ENCODE measurements around the gene EYA2. TPM values are rescaled to one million over a fixed set of nuclear protein-coding genes. Genes with fewer than 3 reads are reported as not detected.
A peak's percentile ranks its signal among the peaks of the same experiment; 100 is the strongest.

Gene EYA2
- total and polyA plus RNA-seq, 2 donors (not counting 1 experiment from before 2014, with no cell fraction given): 1.1 to 2.8 TPM

- DNase-seq: no peak
- Mint-ChIP-seq H3K4me3 (no peak overlapping the region), H3K4me1 (peaks cover 10% of the 10 kb centered on the region), H3K27me3 (peaks cover 29% of the 10 kb centered on the region), H3K9me3 (ENCODE audit: insufficient read depth) (no peaks in the 10 kb centered on the region), H3K27ac (no peak overlapping the region)
- H4K20me1 ChIP-seq (ENCODE audit: control insufficient read depth, insufficient read depth, low read length, poor library complexity, severe bottlenecking): no peaks in the 10 kb centered on the region
- H3K36me3 ChIP-seq (replicated peaks in 1 of 2; ENCODE audit: control extremely low read depth in 1 of 2, control insufficient read depth in 1 of 2, extremely low read depth in 1 of 2, insufficient read depth in 2 of 2, low read length in 1 of 2): no peaks in the 10 kb centered on the region
- no peak for TF ChIP-seq EZH2 (IDR thresholded peaks at IDR 0.05; ENCODE audit: borderline replicate concordance, insufficient read depth, low read depth, low read length, poor library complexity, severe bottlenecking)
- TF ChIP-seq CTCF (IDR thresholded peaks at IDR 0.05): no peak
- H3K4me1 ChIP-seq (ENCODE audit: control insufficient read depth in 2 of 2, insufficient read depth in 2 of 2, low read length in 2 of 2): peaks cover 0 to 3% of the 10 kb centered on the region in 2 donors
- intact Hi-C loops (cut with micrococcal nuclease): no loop called here
- H3K79me2 ChIP-seq (ENCODE audit: control insufficient read depth, insufficient read depth, low read length): no peaks in the 10 kb centered on the region
- H3K4me3 ChIP-seq (ENCODE audit: control extremely low read depth in 1 of 5, extremely low read depth in 1 of 5, insufficient read depth in 1 of 5, low read depth in 2 of 5, low read length in 4 of 5): no peak overlapping the region
- H3K27me3 ChIP-seq (replicated peaks in 1 of 4; ENCODE audit: control extremely low read depth in 1 of 4, control insufficient read depth in 3 of 4, insufficient read depth in 4 of 4, low read length in 3 of 4): peaks cover 0 to 5% (median 0%) of the 10 kb centered on the region in 4 experiments
- ChIA-PET POLR2A (no interaction called here), CTCF (no interaction called here)
- H2AFZ ChIP-seq (ENCODE audit: insufficient read depth, low read depth, low read length, poor library complexity, severe bottlenecking): no peak overlapping the region
- H3K27ac ChIP-seq (ENCODE audit: low read length in 2 of 2): no peak overlapping the region
- no peak overlapping the region for H3K9ac ChIP-seq (ENCODE audit: low read length)
- no peaks in the 10 kb centered on the region for H3K9me3 ChIP-seq (ENCODE audit: control extremely low read depth in 1 of 3, control insufficient read depth in 2 of 3, insufficient read depth in 1 of 3, low read length in 2 of 3)
- ATAC-seq (ENCODE audit: low read depth): no peak
- H3K4me2 ChIP-seq (replicated peaks; ENCODE audit: low read depth, low read length, poor library complexity, severe bottlenecking): no peak overlapping the region
- WGBS (ENCODE audit: insufficient coverage): 100% methylated on average over 2 of the region's 2 CpGs
Measured at GRCh38 chr20:46992640-46993035, 98.0 kb downstream of the EYA2 start.

GRCh38 chr20:46993465-46994095 lies 98.9 kb downstream of the EYA2 start:
- H3K27ac Mint-ChIP-seq: no peak overlapping the region
- no peak overlapping the region for H3K4me2 ChIP-seq (replicated peaks; ENCODE audit: low read depth, low read length, poor library complexity, severe bottlenecking)
- WGBS (ENCODE audit: insufficient coverage): 80% methylated on average over 3 of the region's 4 CpGs
- CTCF ChIA-PET: no interaction called here
- H3K4me3 Mint-ChIP-seq: peak overlapping the region; percentile 44
- H3K27ac ChIP-seq (ENCODE audit: low read length in 2 of 2): no peak overlapping the region
- H3K9ac ChIP-seq (ENCODE audit: low read length): no peak overlapping the region
- H3K36me3 ChIP-seq (replicated peaks in 1 of 2; ENCODE audit: control extremely low read depth in 1 of 2, control insufficient read depth in 1 of 2, extremely low read depth in 1 of 2, insufficient read depth in 2 of 2, low read length in 1 of 2): no peaks in the 10 kb centered on the region
- no peaks in the 10 kb centered on the region for H3K9me3 ChIP-seq (ENCODE audit: control extremely low read depth in 1 of 3, control insufficient read depth in 2 of 3, insufficient read depth in 1 of 3, low read length in 2 of 3)
- H3K4me1 Mint-ChIP-seq: peaks cover 10% of the 10 kb centered on the region
- TF ChIP-seq CTCF (IDR thresholded peaks at IDR 0.05) (no peak), EZH2 (IDR thresholded peaks at IDR 0.05; ENCODE audit: borderline replicate concordance, insufficient read depth, low read depth, low read length, poor library complexity, severe bottlenecking) (no peak)
- no peak for ATAC-seq (ENCODE audit: low read depth)
- H3K9me3 Mint-ChIP-seq (ENCODE audit: insufficient read depth): no peaks in the 10 kb centered on the region
- no peaks in the 10 kb centered on the region for H4K20me1 ChIP-seq (ENCODE audit: control insufficient read depth, insufficient read depth, low read length, poor library complexity, severe bottlenecking)
- H3K27me3 ChIP-seq (replicated peaks in 1 of 4; ENCODE audit: control extremely low read depth in 1 of 4, control insufficient read depth in 3 of 4, insufficient read depth in 4 of 4, low read length in 3 of 4): peaks cover 0 to 5% (median 0%) of the 10 kb centered on the region in 4 experiments
- H3K27me3 Mint-ChIP-seq: peaks cover 29% of the 10 kb centered on the region
- no peak overlapping the region for H3K4me3 ChIP-seq (ENCODE audit: control extremely low read depth in 1 of 5, extremely low read depth in 1 of 5, insufficient read depth in 1 of 5, low read depth in 2 of 5, low read length in 4 of 5)
- H2AFZ ChIP-seq (ENCODE audit: insufficient read depth, low read depth, low read length, poor library complexity, severe bottlenecking): peak overlapping the region; percentile 77
- POLR2A ChIA-PET: no interaction called here
- peaks cover 0 to 3% of the 10 kb centered on the region in 2 donors for H3K4me1 ChIP-seq (ENCODE audit: control insufficient read depth in 2 of 2, insufficient read depth in 2 of 2, low read length in 2 of 2)
- DNase-seq: no peak
- intact Hi-C loops (cut with micrococcal nuclease): no loop called here
- no peaks in the 10 kb centered on the region for H3K79me2 ChIP-seq (ENCODE audit: control insufficient read depth, insufficient read depth, low read length)

All from B cell (primary cell).